Spleen (tissue), 7 donors: Measurements from ENCODE around the gene COL4A2.

Experiments used
- POLR2A ChIP-seq, 3 donors: fragments of 450-650 bp; IDR thresholded peaks; one replicate each; pipeline ENCODE4 v1.5.1; 2017; ENCODE audit warnings: antibody characterized with exemption in 3 of 3, mild to moderate bottlenecking in 1 of 3
- POLR2AphosphoS5 ChIP-seq, 3 donors: sonication (generic); formaldehyde crosslinking; IDR thresholded peaks; one replicate each; pipeline ENCODE4 v1.5.1; 2017; ENCODE audit warnings: antibody characterized with exemption in 3 of 3
- TF ChIP-seq, protein P1 (sequence below), 11 experiments: fragments of 200-600 bp in 7 of 11; fragments of 450-650 bp in 4 of 11; sonication (generic) in 4 of 11; IDR thresholded peaks in 8 of 11; conservative IDR thresholded peaks in 3 of 11; 1 replicate in 7 of 11; 2 replicates in 4 of 11; pipeline versions ENCODE4 v1.4.0 to v1.8.0; 2016 to 2021; ENCODE audit warnings: antibody characterized with exemption in 11 of 11, inconsistent platforms in 4 of 11, mild to moderate bottlenecking in 1 of 11
- donor health status: DM: no; HTN: no; CAD: no; lungs with moderate emphysema.
- donor health status: DM: no; HTN: no; CAD: no.
- donor health status: DM: no; HTN: no; CAD: no.

DNA sequence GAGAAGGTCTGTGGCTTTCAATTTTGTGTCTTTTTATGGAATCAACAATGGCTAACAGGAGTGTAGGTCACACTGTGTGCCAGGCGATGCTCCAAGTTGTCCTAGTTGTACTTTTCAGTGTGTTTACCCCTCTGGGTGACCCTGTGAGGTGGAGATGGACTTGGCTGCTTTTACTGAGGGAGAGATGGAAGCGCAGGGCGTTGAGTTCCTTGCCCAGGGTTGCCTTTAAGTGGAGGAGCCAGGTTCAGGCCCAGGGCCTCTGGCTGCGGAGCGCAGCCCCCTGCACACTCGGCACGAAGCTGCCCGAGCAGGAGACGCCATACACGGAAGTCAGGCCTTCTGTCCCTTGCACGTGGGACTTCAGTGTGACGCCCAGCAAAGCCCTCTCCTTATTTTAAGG, 141.6 kb downstream of the COL4A2 start:
- TF ChIP-seq, protein P1, sequence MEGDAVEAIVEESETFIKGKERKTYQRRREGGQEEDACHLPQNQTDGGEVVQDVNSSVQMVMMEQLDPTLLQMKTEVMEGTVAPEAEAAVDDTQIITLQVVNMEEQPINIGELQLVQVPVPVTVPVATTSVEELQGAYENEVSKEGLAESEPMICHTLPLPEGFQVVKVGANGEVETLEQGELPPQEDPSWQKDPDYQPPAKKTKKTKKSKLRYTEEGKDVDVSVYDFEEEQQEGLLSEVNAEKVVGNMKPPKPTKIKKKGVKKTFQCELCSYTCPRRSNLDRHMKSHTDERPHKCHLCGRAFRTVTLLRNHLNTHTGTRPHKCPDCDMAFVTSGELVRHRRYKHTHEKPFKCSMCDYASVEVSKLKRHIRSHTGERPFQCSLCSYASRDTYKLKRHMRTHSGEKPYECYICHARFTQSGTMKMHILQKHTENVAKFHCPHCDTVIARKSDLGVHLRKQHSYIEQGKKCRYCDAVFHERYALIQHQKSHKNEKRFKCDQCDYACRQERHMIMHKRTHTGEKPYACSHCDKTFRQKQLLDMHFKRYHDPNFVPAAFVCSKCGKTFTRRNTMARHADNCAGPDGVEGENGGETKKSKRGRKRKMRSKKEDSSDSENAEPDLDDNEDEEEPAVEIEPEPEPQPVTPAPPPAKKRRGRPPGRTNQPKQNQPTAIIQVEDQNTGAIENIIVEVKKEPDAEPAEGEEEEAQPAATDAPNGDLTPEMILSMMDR (IDR thresholded peaks at IDR 0.05 in 8 of 11, conservative IDR thresholded peaks at IDR 0.05 in 3 of 11): no peak
- TF ChIP-seq POLR2A (IDR thresholded peaks at IDR 0.05) (no peak), POLR2AphosphoS5 (IDR thresholded peaks at IDR 0.05) (peak in 1 of 3 donors; percentile 44)
